T47D (cell line): Measurements from ENCODE around the gene ITPK1.

Experiments used
- DNase-seq, 2 experiments: peaks; one replicate each; pipeline versions ENCODE4 v3.0.0 to v3.0.0-alpha.2; 2011 to 2012; ENCODE audit warnings: low read depth in 1 of 2, low spot score in 1 of 2
- JUND ChIP-seq: IDR thresholded peaks from 2 replicates; pipeline ENCODE4 v1.6.1; 2012; ENCODE audit warnings: low read depth
- in situ Hi-C: cut with HindIII; loops from 2 replicates; pipeline ENCODE4 v1.10.0; 2016; ENCODE audit warnings: low sequenced_read_pairs, low pct_unique_long_range_greater_than_20kb

ITPK1 gene

DNA sequence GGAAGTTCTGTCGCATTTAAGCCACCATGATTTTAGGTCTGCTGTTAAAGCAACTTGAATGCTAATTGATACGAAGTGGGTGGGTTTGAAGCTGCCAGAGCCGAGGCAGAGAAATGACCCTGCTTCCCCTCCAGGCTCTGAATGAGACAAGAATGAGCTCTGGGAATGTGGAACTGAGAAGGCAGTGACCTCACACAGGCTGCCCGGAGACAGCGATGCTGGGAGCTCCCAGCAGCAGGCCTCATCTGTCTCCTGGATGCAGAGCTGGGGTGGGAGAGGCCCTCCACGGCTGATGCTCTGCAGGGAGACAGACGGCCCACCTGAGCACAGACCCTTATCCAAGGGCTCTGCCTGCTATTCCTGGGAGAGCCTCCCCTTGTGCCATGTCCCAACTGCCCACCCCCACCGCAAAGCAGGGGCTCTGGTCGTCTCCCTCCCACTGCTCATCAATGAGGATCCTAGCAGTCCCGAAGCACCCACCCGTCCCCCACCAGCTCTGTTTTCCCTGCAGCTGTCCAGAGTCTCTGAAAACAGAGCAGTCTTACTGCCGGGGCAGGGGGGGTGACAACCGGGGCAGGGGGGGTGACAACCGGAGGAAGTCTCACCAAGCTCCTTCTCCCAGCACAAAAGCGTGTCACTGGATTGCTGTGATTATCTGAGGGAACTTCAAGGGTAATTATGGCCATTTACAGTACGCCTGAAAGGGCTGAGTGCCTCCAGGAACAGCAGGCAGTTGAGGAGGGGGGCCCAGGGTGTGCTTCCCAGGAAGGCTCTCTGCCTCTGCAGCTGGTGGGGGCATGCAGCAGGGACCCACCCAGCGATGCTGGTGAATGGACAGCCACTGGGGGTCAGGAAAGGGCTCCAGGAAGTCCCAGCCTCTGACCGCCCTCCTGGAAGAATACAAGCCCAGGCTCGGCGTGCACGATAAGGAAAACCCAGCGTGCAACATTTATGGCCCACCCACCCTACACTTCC is 125.0 kb downstream of the ITPK1 start:
- in situ Hi-C loops, result no loop called here
- no peak for DNase-seq

DNA sequence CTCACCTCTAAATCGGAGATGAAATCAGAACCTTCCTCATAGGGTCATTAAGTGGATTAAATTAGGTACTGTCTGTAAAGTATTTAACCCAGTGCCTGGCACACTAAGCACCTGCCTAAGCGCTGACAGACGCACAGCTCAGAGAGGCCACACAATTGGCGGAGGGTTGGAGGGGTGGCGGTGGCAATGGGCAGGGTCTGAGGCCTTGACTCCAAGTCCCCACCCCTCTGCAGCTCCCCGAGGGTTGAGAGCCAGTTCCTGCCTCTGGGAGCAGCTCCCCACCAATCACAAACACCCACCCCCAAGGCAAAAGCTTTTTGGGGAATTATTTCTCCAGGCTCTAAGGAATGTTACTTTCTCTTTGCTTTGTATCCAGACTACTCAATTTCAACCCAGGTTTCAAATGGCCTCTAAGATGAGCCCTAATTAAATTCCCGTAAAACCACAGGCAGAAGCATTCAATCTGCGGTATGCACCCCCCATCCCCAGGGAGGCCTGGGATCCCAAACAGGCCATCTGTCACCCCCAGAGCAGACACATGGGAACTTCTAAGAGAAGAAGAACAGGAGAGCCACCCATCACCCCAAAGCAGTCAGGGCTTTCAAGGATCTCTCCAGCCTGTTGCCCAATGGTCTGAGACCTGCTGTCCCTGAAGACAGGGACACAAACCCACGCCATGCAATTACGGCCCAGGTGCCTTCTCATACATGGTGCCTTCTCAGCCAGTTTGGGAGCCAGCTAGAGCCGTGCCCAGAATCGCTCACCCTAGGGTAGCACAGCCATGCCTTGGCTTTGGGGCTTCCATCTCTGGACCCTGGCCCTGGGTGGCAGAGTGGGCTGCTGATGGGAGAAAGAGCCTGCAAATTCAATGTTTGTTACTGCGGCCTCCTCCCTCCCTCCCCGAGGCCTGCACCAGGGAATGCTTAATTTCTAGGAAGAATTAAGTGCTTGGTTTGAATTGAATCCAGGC is 126.7 kb downstream of the ITPK1 start:
- in situ Hi-C loops, result no loop called here
- TF ChIP-seq JUND, result no peak
- no peak for DNase-seq

More for the DNA sequence above, 125.0 kb downstream of the ITPK1 start:
- no peak for TF ChIP-seq JUND

DNA sequence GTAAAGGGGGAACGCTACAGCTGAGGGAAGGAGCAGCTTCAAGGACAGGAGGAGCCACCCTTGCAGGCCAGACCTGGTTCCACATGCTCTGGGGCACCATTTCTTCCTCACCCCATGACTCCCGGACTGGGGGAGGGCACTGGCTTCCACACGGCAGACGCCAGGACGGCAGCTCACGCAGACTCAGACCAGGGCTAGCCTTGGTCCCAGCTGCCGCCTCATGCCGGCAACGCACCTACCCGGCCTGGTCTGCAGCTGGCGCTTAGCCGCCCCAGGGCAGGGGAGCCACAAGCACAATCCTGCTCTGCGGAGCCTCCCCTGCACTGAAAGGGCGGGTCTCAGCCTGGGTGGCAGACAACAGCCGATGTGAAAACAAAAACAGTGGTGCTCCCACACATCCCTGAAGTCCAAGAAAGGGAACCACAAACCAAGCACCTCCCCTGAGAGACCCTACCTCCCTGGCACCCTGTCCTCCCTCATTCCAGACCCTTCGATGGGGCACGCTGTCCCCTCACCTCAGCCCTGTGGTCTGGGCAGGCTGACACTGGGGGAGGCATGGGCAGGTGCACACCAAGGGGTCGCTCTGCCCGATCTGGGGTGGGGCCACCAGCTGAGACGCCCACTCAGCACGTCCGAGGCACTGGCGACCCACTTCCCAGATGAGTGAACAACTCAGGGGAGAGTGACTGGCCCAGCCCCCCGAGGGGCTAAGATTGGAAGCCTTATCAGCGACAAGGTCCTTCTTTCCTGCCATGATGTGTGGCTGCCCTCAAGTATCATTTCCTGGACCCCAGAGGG is 127.8 kb downstream of the ITPK1 start:
- no peak for DNase-seq
- in situ Hi-C loops, result no loop called here
- TF ChIP-seq JUND, result no peak

DNA sequence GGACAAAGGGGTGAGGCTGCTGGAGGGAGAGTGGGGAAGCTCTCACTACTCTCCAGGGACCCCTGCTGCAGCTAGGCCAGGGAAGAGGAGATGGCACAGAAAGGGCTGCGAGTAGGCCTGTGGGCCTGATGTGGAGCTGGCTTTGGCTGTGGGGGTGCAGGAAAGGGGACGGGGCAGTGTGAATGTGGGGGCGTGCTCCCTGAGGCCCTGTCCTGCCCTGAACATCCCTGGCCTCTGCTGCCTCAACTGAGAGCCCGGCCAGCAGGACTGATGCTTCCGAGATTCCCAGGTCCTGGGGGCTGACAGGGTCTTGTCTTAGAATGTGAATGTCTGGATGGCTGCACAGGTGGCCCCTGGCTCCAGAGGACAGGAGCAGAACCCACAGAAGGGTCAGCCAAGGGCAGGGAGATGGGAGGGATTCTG is 128.6 kb downstream of the ITPK1 start:
- in situ Hi-C loops, result no loop called here
- no peak for TF ChIP-seq JUND
- DNase-seq, result no peak

DNA sequence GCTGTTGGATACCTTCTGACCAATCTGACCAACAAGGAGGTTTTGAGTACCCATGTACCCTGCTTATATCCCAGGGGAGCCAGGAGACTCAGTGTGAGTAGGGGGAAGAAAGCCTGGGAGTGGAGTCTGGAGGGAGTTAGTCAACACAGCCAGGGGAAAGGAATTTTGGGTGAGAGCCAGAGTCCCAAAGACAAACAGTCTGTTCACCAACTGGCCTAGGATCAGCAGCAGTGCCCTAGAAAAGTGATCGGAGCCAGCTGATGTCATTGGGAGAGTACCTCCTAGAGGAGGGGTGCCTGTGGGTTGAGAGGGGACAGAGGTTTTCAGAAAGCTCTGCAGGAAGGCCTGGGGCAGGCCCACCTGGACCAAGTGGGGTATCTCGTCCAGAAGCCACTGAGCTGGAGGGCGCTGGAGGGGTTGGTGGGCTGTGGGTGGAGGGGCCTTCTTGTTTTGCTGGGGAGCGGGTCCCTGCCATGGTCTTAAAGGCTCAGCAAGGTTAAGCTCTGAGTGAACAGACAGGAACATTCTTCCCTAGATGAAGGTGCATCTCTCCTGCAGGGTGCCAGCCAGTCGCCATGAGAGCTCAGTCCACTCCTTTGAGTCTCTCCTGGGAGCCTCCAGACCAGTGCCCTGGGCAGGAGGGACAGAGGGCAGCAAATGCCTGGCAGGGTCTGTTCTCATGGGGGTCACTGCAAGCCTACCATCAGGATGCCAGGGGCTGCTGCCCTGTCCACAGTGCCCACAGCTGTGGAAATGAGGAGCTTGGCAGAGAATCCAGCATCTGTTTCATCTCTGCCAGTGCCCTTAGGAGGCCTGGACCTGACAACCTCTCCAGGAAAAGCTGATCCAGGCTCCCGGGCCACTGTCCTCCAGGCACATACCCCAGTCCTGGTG is 129.2 kb downstream of the ITPK1 start:
- DNase-seq, result peak; percentile 68 to 87
- in situ Hi-C loops, result no loop called here
- no peak for TF ChIP-seq JUND

DNA sequence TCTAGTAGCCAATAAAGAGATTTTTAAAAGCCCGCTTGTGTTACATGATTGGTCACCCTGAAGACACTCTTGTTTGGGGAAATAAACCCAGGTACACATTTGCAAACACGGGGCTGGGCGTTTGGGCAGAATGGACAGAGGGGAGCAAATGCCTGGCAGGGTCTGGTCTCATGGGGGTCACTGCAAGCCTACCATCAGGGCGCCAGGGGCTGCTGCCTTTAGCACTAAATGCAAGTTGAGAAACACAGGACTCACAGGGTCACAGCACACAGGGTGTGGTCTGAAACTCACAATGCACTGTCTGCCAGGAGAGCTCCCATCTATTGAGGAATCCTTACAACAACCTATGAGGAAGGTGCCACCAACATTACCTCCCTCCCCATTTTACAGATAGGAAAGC is 130.2 kb downstream of the ITPK1 start:
- in situ Hi-C loops, result no loop called here
- TF ChIP-seq JUND, result no peak
- no peak for DNase-seq

DNA sequence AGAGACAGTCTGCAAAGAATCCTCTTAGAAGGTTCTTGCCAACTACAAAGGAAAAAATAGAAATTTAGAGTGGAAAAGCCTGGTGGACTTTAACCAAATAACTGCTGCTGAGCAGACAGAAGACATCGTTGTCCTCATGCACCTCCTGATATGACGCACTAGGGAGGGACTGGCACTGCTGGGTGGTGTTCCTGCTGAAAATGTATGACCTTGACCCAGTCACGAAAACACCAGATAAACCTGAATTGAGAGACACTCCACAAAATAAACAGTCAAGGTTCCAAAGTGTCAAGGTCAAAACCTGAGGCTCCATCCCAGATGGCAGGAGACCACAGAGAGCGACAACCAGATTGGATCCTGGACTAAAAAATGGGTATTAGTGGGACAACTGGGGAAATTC is 130.8 kb downstream of the ITPK1 start:
- TF ChIP-seq JUND, result no peak
- no peak for DNase-seq
- in situ Hi-C loops, result no loop called here

DNA sequence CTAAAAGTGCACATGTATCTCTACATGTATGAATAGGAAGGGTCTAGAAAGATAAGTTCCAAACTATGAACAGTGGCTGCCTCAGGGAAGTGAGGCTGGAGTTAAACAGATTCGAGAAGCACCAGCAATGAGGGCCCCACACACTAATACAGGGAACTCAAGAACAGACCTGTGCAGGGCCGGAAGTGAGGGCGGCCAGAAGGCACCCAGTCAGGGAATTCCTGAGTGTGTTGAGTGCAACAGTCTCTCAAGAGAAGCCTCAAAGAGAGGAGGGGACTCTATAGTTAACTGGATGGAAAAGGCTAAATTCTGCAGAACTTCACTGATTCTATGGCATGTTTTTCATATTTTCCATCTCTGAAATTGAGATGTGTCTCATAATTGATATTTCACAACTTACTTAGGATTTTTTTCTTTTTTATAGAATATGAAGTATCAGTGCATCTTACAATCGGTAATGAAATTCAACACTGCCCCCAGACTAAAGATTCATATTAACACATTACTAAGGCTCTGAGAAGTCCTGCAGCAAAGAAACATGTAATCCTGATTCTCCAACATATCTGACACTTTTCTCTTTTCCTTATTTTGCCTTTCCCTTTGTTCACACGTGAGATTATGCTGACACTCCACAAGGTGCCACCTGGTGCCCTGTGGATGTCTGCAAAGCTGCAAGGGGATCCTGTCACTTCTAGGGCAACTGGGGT is 131.5 kb downstream of the ITPK1 start:
- TF ChIP-seq JUND, result no peak
- DNase-seq, result no peak
- in situ Hi-C loops, result no loop called here

DNA sequence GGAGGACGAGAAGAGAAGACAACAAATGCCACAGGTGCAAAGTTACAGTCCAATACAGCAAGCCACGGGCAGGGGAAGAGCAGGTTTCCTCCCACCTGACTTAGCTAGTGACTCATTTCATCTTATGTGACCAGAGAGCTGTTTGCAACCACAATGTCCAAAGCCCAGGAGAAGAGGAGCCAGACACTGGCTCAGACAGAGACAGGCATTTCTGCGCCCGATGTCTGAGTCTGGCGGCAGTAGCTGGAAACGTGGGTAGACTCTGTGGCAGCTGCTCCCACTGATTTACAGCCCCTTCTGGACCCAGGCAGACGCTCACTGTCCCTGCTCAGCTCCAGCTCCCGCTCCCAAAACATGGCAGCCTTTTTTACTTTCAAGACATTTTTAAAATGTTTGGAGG is 132.8 kb downstream of the ITPK1 start:
- DNase-seq, result no peak
- in situ Hi-C loops, result no loop called here
- TF ChIP-seq JUND, result no peak

DNA sequence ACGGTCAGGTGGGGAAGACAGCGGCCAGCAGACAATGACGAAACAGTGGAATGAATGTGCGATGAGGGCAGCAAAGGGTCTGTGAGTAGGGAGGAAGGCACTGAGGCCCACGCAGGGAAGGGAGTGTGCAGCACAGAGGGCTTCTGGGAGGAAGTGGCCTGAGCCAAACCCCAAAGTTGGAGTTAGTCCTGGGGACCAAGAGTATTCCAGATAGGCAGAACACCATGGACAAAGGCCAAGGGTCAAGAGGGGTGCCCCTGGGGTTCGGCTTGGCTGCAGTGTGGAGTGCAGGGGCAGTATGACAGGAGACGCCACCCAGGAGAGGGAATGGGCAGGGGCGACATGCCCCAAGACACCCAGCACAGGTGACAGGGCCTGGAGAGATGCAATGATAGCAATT is 134.0 kb downstream of the ITPK1 start:
- in situ Hi-C loops, result no loop called here
- TF ChIP-seq JUND, result no peak
- no peak for DNase-seq

DNA sequence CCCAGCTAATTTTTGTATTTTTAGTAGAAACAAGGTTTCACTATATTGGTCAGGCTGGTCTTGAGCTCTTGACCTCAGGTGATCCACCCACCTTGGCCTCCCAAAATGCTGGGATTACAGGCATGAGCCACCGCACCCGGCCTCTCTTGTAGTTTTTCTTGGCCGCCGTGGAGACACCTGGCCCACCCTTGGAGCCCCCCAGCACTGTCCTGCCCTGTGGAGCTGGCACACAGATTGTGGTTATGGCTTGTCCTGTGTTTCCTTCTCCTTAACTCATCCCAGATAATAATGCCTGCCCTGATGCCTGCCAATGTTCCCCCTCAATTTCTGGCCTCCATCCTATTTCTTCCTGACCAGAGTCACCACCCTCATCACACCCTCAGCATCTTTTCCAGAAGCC is 134.9 kb downstream of the ITPK1 start:
- in situ Hi-C loops, result no loop called here
- no peak for DNase-seq
- no peak for TF ChIP-seq JUND
